AG04450 (cell line): Measurements from ENCODE around the gene GCDH. TPM values are rescaled to one million over a fixed set of nuclear protein-coding genes. Genes with fewer than 3 reads are reported as not detected.

Experiments
- CTCF ChIA-PET: fragments of 300-600, 350-600 bp; formaldehyde crosslinking; extraction: SDS; loops from one replicate; lab custom pipeline; 2022; ENCODE audit warnings: antibody characterized with exemption, inconsistent platforms; lab: Charles Lee
- POLR2A ChIA-PET: fragments of 350-600 bp; formaldehyde crosslinking; extraction: SDS; loops from one replicate; lab custom pipeline; 2021; ENCODE audit warnings: antibody characterized with exemption, inconsistent platforms; lab: Yijun Ruan, JAX
- DNase-seq: peaks from one replicate; pipeline ENCODE4 v3.0.0-alpha.2; 2011; ENCODE audit warnings: low read depth, low spot score
- H3K27ac ChIP-seq: one replicate; pipeline ENCODE4 v1.5.1; 2012; ENCODE audit warnings: low read depth, low read length, control low read depth
- H3K27me3 ChIP-seq: one replicate; pipeline ENCODE4 v1.6.0; 2012; ENCODE audit warnings: low read length; ENCODE audit not compliant: control insufficient read depth, insufficient read depth
- H3K4me3 ChIP-seq: 2 replicates; pipeline ENCODE4 v1.5.1; 2011; ENCODE audit warnings: mild to moderate bottlenecking, low read depth, low read length, control low read depth
- H3K9me3 ChIP-seq: 2 replicates; pipeline ENCODE4 v1.5.1; 2012; ENCODE audit warnings: low read length; ENCODE audit not compliant: control insufficient read depth, insufficient read depth
- CTCF ChIP-seq: IDR thresholded peaks from 2 replicates; pipeline ENCODE4 v1.5.1; 2011; ENCODE audit warnings: low read depth, low read length, control low read depth, inconsistent platforms
- polyA plus RNA-seq: library from polyadenylated mRNA; depleted of rRNA; stranded (reverse); fragments of >200 nt; gene quantifications from 2 replicates; pipeline ENCODE4 v1.2.3, GENCODE V29; 2011

Gene GCDH
- polyA plus RNA-seq, 1 experiment, result 11.4 TPM

GRCh38 chr19:12847159-12848139 lies 43.5 kb upstream of the GCDH start:
- Histone ChIP-seq H3K27me3 (peaks cover 12% of the 10 kb centered on the region), H3K27ac (no peak overlapping the region), H3K9me3 (no peaks in the 10 kb centered on the region), H3K4me3 (peak overlapping the region; percentile 42)
- TF ChIP-seq CTCF, result peak; percentile 88
- no peak for DNase-seq
- ChIA-PET POLR2A (interaction anchor here (0.8 to 1.5 kb wide), 3 partner anchors 56 to 125 kb away, joined by 3 to 4 read pairs (median 3); partner anchors contain the start of gene JUNB), CTCF (interaction anchor here (0.6 to 9.9 kb wide), 55 partner anchors 10 to 283 kb away, joined by 3 to 247 read pairs (median 4); partner anchors contain the start of genes CALR, DNASE2, GET3 and RNASEH2A)

GRCh38 chr19:12856653-12857052 lies 34.3 kb upstream of the GCDH start:
- no peak for TF ChIP-seq CTCF
- no peak for DNase-seq
- Histone ChIP-seq H3K9me3 (peaks cover 7% of the 10 kb centered on the region; the same call in 1 of the 2 replicates), H3K27me3 (no peaks in the 10 kb centered on the region), H3K4me3 (no peak overlapping the region), H3K27ac (no peak overlapping the region)
- ChIA-PET CTCF (no interaction called here), POLR2A (no interaction called here)

- POLR2A ChIA-PET, result no interaction called here
These were observed 32.7 kb upstream of the GCDH start for GRCh38 chr19:12858041-12858928.

GRCh38 chr19:12859546-12859945 lies 31.4 kb upstream of the GCDH start:
- Histone ChIP-seq H3K27me3 (peaks cover 4% of the 10 kb centered on the region), H3K9me3 (peaks cover 7% of the 10 kb centered on the region; the same call in 1 of the 2 replicates), H3K4me3 (no peak overlapping the region), H3K27ac (no peak overlapping the region)
- CTCF ChIA-PET, result interaction anchor here (3.7 kb wide), 1 partner anchor 12 kb away, joined by 13 read pairs; no protein-coding TSS in a partner anchor
- no peak for TF ChIP-seq CTCF
- POLR2A ChIA-PET, result interaction anchor here (0.6 kb wide), 1 partner anchor 8 kb away, joined by 3 read pairs; no protein-coding TSS in a partner anchor
- DNase-seq, result no peak

More at GRCh38 chr19:12858041-12858928, 32.7 kb upstream of the GCDH start:
- H3K27me3 ChIP-seq, result peaks cover under 1% of the 10 kb centered on the region
- no peak overlapping the region for H3K4me3 ChIP-seq
- no peak overlapping the region for H3K27ac ChIP-seq
- TF ChIP-seq CTCF, result no peak
- no peak for DNase-seq
- peaks cover 7% of the 10 kb centered on the region; the same call in 1 of the 2 replicates for H3K9me3 ChIP-seq
- CTCF ChIA-PET, result interaction anchor here (0.6 to 0.9 kb wide), 3 partner anchors 10 to 32 kb away, joined by 4 read pairs; no protein-coding TSS in a partner anchor
